Measurements from ENCODE around the gene PLA2G7.

Gene PLA2G7

GRCh38 chr6:46687619-46688097, 47.5 kb downstream of the PLA2G7 start, which contains the start of gene TDRD6:
Gene TDRD6, plus strand, starts transcription at chr6:46687885. Its CDS starts 244 bp downstream, at chr6:46688129.
- no peak for DNase-seq

GRCh38 chr6:46684771-46685170, 50.4 kb downstream of the PLA2G7 start:
- DNase-seq: no peak

- DNase-seq: no peak
Measured at GRCh38 chr6:46677314-46677654, 57.9 kb downstream of the PLA2G7 start.

GRCh38 chr6:46676604-46677313, 58.4 kb downstream of the PLA2G7 start:
- no peak for DNase-seq

- no peak for DNase-seq
Measured at GRCh38 chr6:46674410-46674809, 60.8 kb downstream of the PLA2G7 start.

GRCh38 chr6:46667377-46667776, 67.8 kb downstream of the PLA2G7 start:
- no peak for DNase-seq

- DNase-seq: no peak
Measured at GRCh38 chr6:46661483-46661882, 73.7 kb downstream of the PLA2G7 start.

- no peak for DNase-seq
Measured at GRCh38 chr6:46657642-46658041, 77.5 kb downstream of the PLA2G7 start.

GRCh38 chr6:46655803-46656202, 79.4 kb downstream of the PLA2G7 start:
- no peak for DNase-seq

All from cortex of kidney (tissue), 1 donor.